Skeletal muscle tissue (tissue), 4 donors: ENCODE measurements around the gene LENG1. TPM values are rescaled to one million over a fixed set of nuclear protein-coding genes. Genes with fewer than 3 reads are reported as not detected.
A peak's percentile ranks its signal among the peaks of the same experiment; 100 is the strongest.
"Not testable (repeated sequence)": the region's sequence is repeated elsewhere in the genome, so short reads cannot be mapped to it uniquely, and the experiment has no call there.

Experiments
- H3K27ac ChIP-seq: one replicate; pipeline ENCODE4 v1.7.0; 2013; ENCODE audit warnings: mild to moderate bottlenecking, low read depth, low read length, inconsistent platforms
- H3K27me3 ChIP-seq, 3 donors: one replicate each; pipeline ENCODE4 v1.7.0; 2013; ENCODE audit warnings: low read length in 3 of 3; ENCODE audit not compliant: control insufficient read depth in 3 of 3, insufficient read depth in 3 of 3
- H3K36me3 ChIP-seq, 3 donors: one replicate each; pipeline ENCODE4 v1.7.0; 2013; ENCODE audit warnings: low read length in 3 of 3; ENCODE audit not compliant: control insufficient read depth in 3 of 3, insufficient read depth in 3 of 3
- H3K4me1 ChIP-seq, 3 donors: one replicate each; pipeline ENCODE4 v1.7.0; 2013; ENCODE audit warnings: low read length in 3 of 3, mild to moderate bottlenecking in 3 of 3; ENCODE audit not compliant: control insufficient read depth in 3 of 3, insufficient read depth in 3 of 3
- H3K4me3 ChIP-seq, 3 donors: one replicate each; pipeline ENCODE4 v1.7.0; 2013; ENCODE audit warnings: low read length in 3 of 3
- H3K9ac ChIP-seq, 3 donors: one replicate each; pipeline ENCODE4 v1.7.0; 2013; ENCODE audit warnings: low read length in 3 of 3, mild to moderate bottlenecking in 3 of 3, moderate library complexity in 2 of 3, low read depth in 1 of 3
- H3K9me3 ChIP-seq, 3 donors: one replicate each; pipeline ENCODE4 v1.7.0; 2013; ENCODE audit warnings: low read length in 3 of 3; ENCODE audit not compliant: control insufficient read depth in 3 of 3
- total RNA-seq: library from RNA; depleted of rRNA; stranded (reverse); fragments of >200 nt; gene quantifications from one replicate; pipeline ENCODE4 v1.2.3, GENCODE V29; 2014
- donor health status: Osteomylitis.

Gene LENG1
- total RNA-seq, 1 donor from 2014 or later: 7.8 TPM

DNA sequence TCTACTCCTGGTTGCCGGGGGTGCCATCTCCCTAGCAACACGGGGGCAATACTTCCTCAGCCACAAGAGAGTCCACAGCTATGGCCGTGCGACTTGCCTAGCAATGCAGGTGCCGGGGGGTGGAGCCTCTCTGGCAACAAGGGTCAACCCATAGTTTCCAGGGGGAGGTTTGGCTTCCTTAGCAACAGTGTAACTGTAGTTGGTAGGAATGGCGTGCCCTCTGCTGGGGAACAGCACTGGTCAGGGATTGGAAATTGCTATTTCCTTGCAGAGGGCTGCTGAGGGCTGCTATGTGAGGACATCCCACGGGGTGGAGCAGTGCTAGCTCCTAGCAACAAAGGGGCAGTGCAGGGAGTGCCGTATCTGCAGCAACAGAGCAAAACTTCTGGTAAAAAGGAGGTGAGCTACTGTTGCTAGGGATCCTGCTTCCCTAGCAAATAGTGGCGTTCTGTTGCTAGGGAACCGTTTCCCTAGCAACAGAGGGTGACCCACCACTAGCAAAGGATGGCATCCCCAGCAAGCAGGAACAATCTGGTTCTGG, 20.5 kb upstream of the LENG1 start:
- H3K36me3 ChIP-seq: peaks cover 0 to 5% (median 3%) of the 10 kb centered on the region in 3 donors
- no peak overlapping the region for H3K27ac ChIP-seq
- H3K9ac ChIP-seq: no peak overlapping the region

DNA sequence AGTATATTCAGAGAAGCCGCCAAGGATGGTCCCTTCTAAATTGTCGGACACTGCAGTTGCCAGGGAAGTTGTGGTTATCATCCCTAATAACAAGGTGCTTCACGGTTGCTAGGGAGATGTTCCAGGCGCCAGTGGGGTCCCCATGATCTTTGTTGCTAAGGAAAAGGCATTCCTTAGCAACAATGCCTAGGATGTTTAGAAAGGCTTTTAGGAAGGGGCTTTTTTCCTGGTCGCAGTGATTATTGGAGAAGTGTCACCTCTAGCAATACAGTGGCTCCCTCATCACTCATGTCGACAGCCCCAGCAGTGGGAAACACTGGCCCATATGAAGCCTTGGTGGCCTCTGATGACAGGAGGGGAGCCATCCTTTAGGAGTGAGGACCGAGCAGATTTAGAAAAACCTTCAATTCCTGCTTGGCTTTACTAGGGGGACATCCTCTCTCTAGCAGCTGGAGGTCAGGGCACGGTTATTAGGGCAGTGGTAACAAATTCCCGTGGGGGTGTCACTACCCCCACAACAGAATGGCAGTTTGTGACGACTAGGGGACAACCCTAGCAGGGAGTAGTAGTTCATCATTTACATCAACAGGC, 19.8 kb upstream of the LENG1 start:
- H3K27ac ChIP-seq: no peak overlapping the region
- H3K9me3 ChIP-seq: no peaks in the 10 kb centered on the region
- no peak overlapping the region for H3K4me3 ChIP-seq
- no peaks in the 10 kb centered on the region for H3K4me1 ChIP-seq
- no peak overlapping the region for H3K9ac ChIP-seq
- H3K36me3 ChIP-seq: peaks cover 0 to 5% (median 3%) of the 10 kb centered on the region in 3 donors
- peaks cover 0 to 3% (median 0%) of the 10 kb centered on the region in 3 donors for H3K27me3 ChIP-seq

More for the DNA sequence above, 20.5 kb upstream of the LENG1 start:
- H3K4me1 ChIP-seq: no peaks in the 10 kb centered on the region
- no peaks in the 10 kb centered on the region for H3K9me3 ChIP-seq
- no peaks in the 10 kb centered on the region for H3K27me3 ChIP-seq
- no peak overlapping the region for H3K4me3 ChIP-seq

- Histone ChIP-seq H3K9me3 (no peaks in the 10 kb centered on the region), H3K27me3 (peaks cover 0 to 9% (median under 1%) of the 10 kb centered on the region in 3 donors), H3K36me3 (peaks cover 0 to 5% (median 2%) of the 10 kb centered on the region in 3 donors), H3K27ac (no peak overlapping the region), H3K9ac (no peak overlapping the region), H3K4me1 (no peaks in the 10 kb centered on the region), H3K4me3 (no peak overlapping the region)
These were observed 19.2 kb upstream of the LENG1 start for GRCh38 chr19:54178581-54179261.

DNA sequence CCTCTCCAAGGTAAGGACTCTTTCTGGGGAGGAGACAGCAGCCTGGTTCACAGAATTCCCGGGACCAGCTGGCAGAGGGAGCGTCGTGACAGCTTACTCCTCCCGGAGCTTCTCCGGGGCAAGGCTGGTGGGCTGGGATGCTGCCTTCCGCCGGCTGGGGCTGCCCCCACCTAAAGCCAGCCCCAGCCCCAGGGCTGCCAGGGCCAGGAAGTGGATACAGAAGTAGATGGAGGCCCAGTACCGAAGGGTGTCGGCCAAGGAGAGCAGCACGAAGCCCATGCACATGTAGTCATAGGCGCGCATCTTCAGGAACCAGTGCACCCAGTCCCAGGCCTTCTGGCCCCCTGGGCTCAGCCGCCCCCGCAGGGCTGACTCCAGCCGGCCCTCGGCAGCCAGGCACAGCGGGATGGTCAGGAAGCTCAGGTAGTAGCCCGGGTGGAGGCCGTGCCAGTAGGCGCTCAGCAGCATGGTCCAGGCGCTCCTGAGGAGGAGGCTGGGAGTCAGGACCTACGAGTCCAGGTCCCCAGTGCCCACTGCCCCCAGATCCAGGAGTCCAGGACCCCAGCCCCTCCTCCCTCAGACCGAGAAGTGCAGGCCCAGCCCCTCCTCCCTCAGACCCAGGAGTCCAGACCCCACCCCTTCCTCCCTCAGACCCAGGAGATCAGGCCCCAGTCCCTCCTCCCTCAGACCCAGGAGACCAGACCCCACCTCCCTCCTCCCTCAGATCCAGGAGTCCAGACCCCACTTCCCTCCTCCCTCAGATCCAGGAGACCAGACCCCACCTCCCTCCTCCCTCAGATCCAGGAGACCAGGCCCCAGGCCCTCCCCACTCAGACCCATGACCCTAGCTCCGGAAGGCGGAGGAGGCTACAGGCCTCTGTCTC, 14.7 kb upstream of the LENG1 start:
- peaks cover 0 to 2% (median 0%) of the 10 kb centered on the region in 3 donors for H3K36me3 ChIP-seq

GRCh38 chr19:54173359-54173699, 13.8 kb upstream of the LENG1 start:
- H3K9me3 ChIP-seq: no peaks in the 10 kb centered on the region
- peaks cover 0 to 2% (median 2%) of the 10 kb centered on the region in 3 donors for H3K4me1 ChIP-seq
- H3K27me3 ChIP-seq: peaks cover 8 to 23% (median 12%) of the 10 kb centered on the region in 3 donors
- peaks cover 0 to 2% (median 0%) of the 10 kb centered on the region in 3 donors for H3K36me3 ChIP-seq
- H3K4me3 ChIP-seq: no peak overlapping the region
- peak overlapping the region in 1 of 3 donors; percentile 60 for H3K9ac ChIP-seq
- no peak overlapping the region for H3K27ac ChIP-seq

More for the DNA sequence above, 14.7 kb upstream of the LENG1 start:
- Histone ChIP-seq H3K27ac (no peak overlapping the region), H3K4me3 (no peak overlapping the region), H3K4me1 (no peaks in the 10 kb centered on the region), H3K27me3 (peaks cover 8 to 22% (median 12%) of the 10 kb centered on the region in 3 donors), H3K9ac (no peak overlapping the region), H3K9me3 (no peaks in the 10 kb centered on the region)

GRCh38 chr19:54172471-54173358, 13.2 kb upstream of the LENG1 start, which contains the start of gene TMC4:
Gene TMC4 (minus strand): TSS chr19:54173160. CDS start chr19:54173117, 43 bp downstream.
- Histone ChIP-seq H3K9me3 (no peaks in the 10 kb centered on the region), H3K36me3 (peaks cover 0 to 2% (median 0%) of the 10 kb centered on the region in 3 donors), H3K4me1 (peaks cover 0 to 4% (median 3%) of the 10 kb centered on the region in 3 donors), H3K27ac (peak within 1 kb of the TSS; percentile 50), H3K27me3 (peaks cover 8 to 27% (median 12%) of the 10 kb centered on the region in 3 donors), H3K9ac (peak within 1 kb of the TSS in 1 of 3 donors; percentile 60), H3K4me3 (no peak within 1 kb of the TSS)

GRCh38 chr19:54171736-54172431, 12.4 kb upstream of the LENG1 start:
- peak overlapping the region in 1 of 3 donors; percentile 29 for H3K4me3 ChIP-seq
- H3K9me3 ChIP-seq: not testable (repeated sequence)
- H3K27ac ChIP-seq: peak overlapping the region; percentile 50

GRCh38 chr19:54169149-54169740, 9.7 kb upstream of the LENG1 start:
- H3K27me3 ChIP-seq: peaks cover 13 to 37% (median 25%) of the 10 kb centered on the region in 3 donors
- peaks cover 0 to 6% (median 4%) of the 10 kb centered on the region in 3 donors for H3K4me1 ChIP-seq
- no peak overlapping the region for H3K4me3 ChIP-seq
- H3K27ac ChIP-seq: no peak overlapping the region
- no peaks in the 10 kb centered on the region for H3K36me3 ChIP-seq
- H3K9ac ChIP-seq: no peak overlapping the region
- no peaks in the 10 kb centered on the region for H3K9me3 ChIP-seq

More at GRCh38 chr19:54171736-54172431, 12.4 kb upstream of the LENG1 start:
- not testable (repeated sequence) for H3K36me3 ChIP-seq, H3K4me1 ChIP-seq
- Histone ChIP-seq H3K9ac (peak overlapping the region in 1 of 3 donors; percentile 50), H3K27me3 (peaks cover 8 to 27% (median 12%) of the 10 kb centered on the region in 3 donors)
